Neural progenitor cell (in vitro differentiated cells): Measurements from ENCODE around the gene TELO2. TPM values are rescaled to one million over a fixed set of nuclear protein-coding genes. Genes with fewer than 3 reads are reported as not detected.

Experiments used
- DNase-seq: peaks from one replicate; pipeline ENCODE4 v3.0.0-alpha.2; 2016; ENCODE audit warnings: low spot score
- H2AFZ ChIP-seq: fragments of 200-600 bp; sonication (generic); replicated peaks from 2 replicates; pipeline ENCODE4 v1.6.1; 2016; ENCODE audit warnings: antibody characterized with exemption
- H3F3A ChIP-seq: fragments of 200-600 bp; sonication (generic); 2 replicates; pipeline ENCODE4 v1.6.1; 2016; ENCODE audit warnings: antibody characterized with exemption, low read depth
- H3K27ac ChIP-seq: fragments of 200-600 bp; sonication (generic); 2 replicates; pipeline ENCODE4 v1.5.1; 2016; ENCODE audit warnings: mild to moderate bottlenecking
- H3K27me3 ChIP-seq: fragments of 200-600 bp; sonication (generic); 2 replicates; pipeline ENCODE4 v1.6.1; 2016; ENCODE audit warnings: mild to moderate bottlenecking, moderate library complexity
- H3K36me3 ChIP-seq: fragments of 200-600 bp; sonication (generic); 2 replicates; pipeline ENCODE4 v1.5.1; 2016
- H3K4me1 ChIP-seq: fragments of 200-600 bp; sonication (generic); 2 replicates; pipeline ENCODE4 v1.6.1; 2016; ENCODE audit warnings: mixed run types
- H3K4me2 ChIP-seq: fragments of 200-600 bp; sonication (generic); 2 replicates; pipeline ENCODE4 v1.6.1; 2016
- H3K4me3 ChIP-seq: fragments of 200-600 bp; sonication (generic); 2 replicates; pipeline ENCODE4 v1.5.1; 2016
- H3K79me2 ChIP-seq: fragments of 200-600 bp; sonication (generic); 2 replicates; pipeline ENCODE4 v1.6.1; 2016; ENCODE audit warnings: low read depth
- H3K9ac ChIP-seq: fragments of 200-600 bp; sonication (generic); 2 replicates; pipeline ENCODE4 v1.6.1; 2016
- H3K9me3 ChIP-seq: fragments of 200-600 bp; sonication (generic); 2 replicates; pipeline ENCODE4 v1.5.1; 2016; ENCODE audit warnings: low read depth
- H4K20me1 ChIP-seq: fragments of 200-600 bp; sonication (generic); 2 replicates; pipeline ENCODE4 v1.6.1; 2016; ENCODE audit warnings: low read depth
- H3K27ac Mint-ChIP-seq: 3 replicates; pipeline ENCODE4 v1.8.0; 2021; ENCODE audit warnings: mixed read lengths
- H3K27me3 Mint-ChIP-seq: 2 replicates; pipeline ENCODE4 v1.8.0; 2022; ENCODE audit warnings: low read depth, mild to moderate bottlenecking, inconsistent platforms, moderate library complexity, mixed read lengths; ENCODE audit not compliant: insufficient read depth
- H3K36me3 Mint-ChIP-seq: 3 replicates; pipeline ENCODE4 v1.8.0; 2021; ENCODE audit warnings: mixed read lengths
- H3K4me1 Mint-ChIP-seq: 3 replicates; pipeline ENCODE4 v1.8.0; 2021; ENCODE audit warnings: mixed read lengths
- H3K4me3 Mint-ChIP-seq: 3 replicates; pipeline ENCODE4 v1.8.0; 2021; ENCODE audit warnings: mild to moderate bottlenecking, moderate library complexity, mixed read lengths
- H3K9me3 Mint-ChIP-seq: 3 replicates; pipeline ENCODE4 v1.8.0; 2020; ENCODE audit warnings: mixed read lengths
- CTCF ChIP-seq: fragments of 200-600 bp; sonication (generic); IDR thresholded peaks from 2 replicates; pipeline ENCODE4 v1.5.1; 2017; ENCODE audit warnings: antibody characterized with exemption, mild to moderate bottlenecking
- EZH2 ChIP-seq: fragments of 200-600 bp; sonication (generic); IDR thresholded peaks from 2 replicates; pipeline ENCODE4 v1.6.1; 2017; ENCODE audit warnings: antibody characterized with exemption, mild to moderate bottlenecking, moderate library complexity
- EZH2phosphoT487 ChIP-seq: fragments of 200-600 bp; sonication (generic); IDR thresholded peaks from 2 replicates; pipeline ENCODE4 v1.6.1; 2017; ENCODE audit warnings: antibody characterized with exemption
- total RNA-seq: library from RNA; depleted of rRNA; stranded (reverse); fragments of >200 nt; gene quantifications from 2 replicates; pipeline ENCODE4 v1.2.3, GENCODE V29; 2015; ENCODE audit warnings: low replicate concordance

The TELO2 gene
- total RNA-seq, 1 donor from 2014 or later: 18.3 TPM

- TF ChIP-seq EZH2 (no peak), CTCF (no peak), EZH2phosphoT487 (no peak)
- no peaks in the 10 kb centered on the region for H3K9me3 Mint-ChIP-seq
These were observed 55.1 kb downstream of the TELO2 start for GRCh38 chr16:1548233-1548632.

GRCh38 chr16:1548727-1549126 is 55.6 kb downstream of the TELO2 start:
- H3F3A ChIP-seq: no peaks in the 10 kb centered on the region

More at GRCh38 chr16:1548233-1548632, 55.1 kb downstream of the TELO2 start:
- Histone ChIP-seq H3K4me2 (no peak overlapping the region), H3K4me1 (no peaks in the 10 kb centered on the region), H4K20me1 (no peaks in the 10 kb centered on the region), H3K27ac (no peak overlapping the region), H3K9me3 (no peaks in the 10 kb centered on the region), H3F3A (no peaks in the 10 kb centered on the region), H3K27me3 (no peaks in the 10 kb centered on the region), H2AFZ (no peak overlapping the region), H3K79me2 (no peaks in the 10 kb centered on the region), H3K4me3 (no peak overlapping the region), H3K9ac (no peak overlapping the region), H3K36me3 (no peaks in the 10 kb centered on the region)
- H3K27me3 Mint-ChIP-seq: peaks cover 4% of the 10 kb centered on the region
- no peak for DNase-seq
- H3K4me3 Mint-ChIP-seq: no peak overlapping the region
- H3K4me1 Mint-ChIP-seq: peaks cover 3% of the 10 kb centered on the region
- peaks cover 8% of the 10 kb centered on the region for H3K36me3 Mint-ChIP-seq
- H3K27ac Mint-ChIP-seq: no peak overlapping the region

GRCh38 chr16:1550069-1550468 is 56.9 kb downstream of the TELO2 start:
- H2AFZ ChIP-seq: no peak overlapping the region
- H3K9me3 ChIP-seq: no peaks in the 10 kb centered on the region
- Mint-ChIP-seq H3K4me1 (no peaks in the 10 kb centered on the region), H3K9me3 (no peaks in the 10 kb centered on the region), H3K4me3 (no peak overlapping the region), H3K27me3 (peaks cover 3% of the 10 kb centered on the region), H3K36me3 (peaks cover 5% of the 10 kb centered on the region), H3K27ac (no peak overlapping the region)
- H3K4me3 ChIP-seq: no peak overlapping the region
- H4K20me1 ChIP-seq: no peaks in the 10 kb centered on the region
- no peaks in the 10 kb centered on the region for H3K79me2 ChIP-seq
- no peaks in the 10 kb centered on the region for H3K4me1 ChIP-seq
- H3K4me2 ChIP-seq: no peak overlapping the region
- no peak for TF ChIP-seq EZH2phosphoT487
- no peak for TF ChIP-seq CTCF
- no peaks in the 10 kb centered on the region for H3K27me3 ChIP-seq
- no peaks in the 10 kb centered on the region for H3F3A ChIP-seq
- H3K9ac ChIP-seq: no peak overlapping the region
- DNase-seq: no peak
- no peak overlapping the region for H3K27ac ChIP-seq
- H3K36me3 ChIP-seq: no peaks in the 10 kb centered on the region

More at GRCh38 chr16:1548727-1549126, 55.6 kb downstream of the TELO2 start:
- no peak for DNase-seq
- Mint-ChIP-seq H3K9me3 (no peaks in the 10 kb centered on the region), H3K27me3 (peaks cover 3% of the 10 kb centered on the region), H3K36me3 (peaks cover 6% of the 10 kb centered on the region), H3K4me1 (peaks cover under 1% of the 10 kb centered on the region), H3K4me3 (no peak overlapping the region), H3K27ac (no peak overlapping the region)
- Histone ChIP-seq H3K27me3 (no peaks in the 10 kb centered on the region), H3K4me1 (no peaks in the 10 kb centered on the region), H4K20me1 (no peaks in the 10 kb centered on the region), H3K4me2 (no peak overlapping the region), H3K9ac (no peak overlapping the region), H3K4me3 (no peak overlapping the region), H2AFZ (no peak overlapping the region), H3K27ac (no peak overlapping the region), H3K36me3 (no peaks in the 10 kb centered on the region), H3K9me3 (no peaks in the 10 kb centered on the region), H3K79me2 (no peaks in the 10 kb centered on the region)
- TF ChIP-seq CTCF (no peak), EZH2phosphoT487 (no peak), EZH2 (no peak)
